Pons (tissue), 1 donor: ENCODE measurements around the gene RAD51B.
A peak's percentile ranks its signal among the peaks of the same experiment; 100 is the strongest.

ENCODE experiments used
- DNase-seq: peaks from one replicate; pipeline ENCODE4 v3.0.0-alpha.2; 2016; ENCODE audit warnings: low spot score

The RAD51B gene

GRCh38 chr14:68556253-68556652 lies 736.7 kb downstream of the RAD51B start:
- no peak for DNase-seq

GRCh38 chr14:68557648-68558047 lies 738.1 kb downstream of the RAD51B start:
- no peak for DNase-seq

GRCh38 chr14:68558096-68558495 lies 738.5 kb downstream of the RAD51B start:
- DNase-seq, result no peak

GRCh38 chr14:68559949-68560348 lies 740.4 kb downstream of the RAD51B start:
- no peak for DNase-seq

GRCh38 chr14:68561531-68562007 lies 742.0 kb downstream of the RAD51B start:
- no peak for DNase-seq

GRCh38 chr14:68562911-68563250 lies 743.3 kb downstream of the RAD51B start:
- DNase-seq, result no peak

GRCh38 chr14:68563251-68564131 lies 743.9 kb downstream of the RAD51B start:
- no peak for DNase-seq

GRCh38 chr14:68564191-68564825 lies 744.7 kb downstream of the RAD51B start:
- no peak for DNase-seq

- DNase-seq, result no peak
These were observed 745.5 kb downstream of the RAD51B start for GRCh38 chr14:68564826-68565759.

GRCh38 chr14:68566075-68566474 lies 746.5 kb downstream of the RAD51B start:
- DNase-seq, result no peak

GRCh38 chr14:68568907-68569897 lies 749.6 kb downstream of the RAD51B start:
- peak; percentile 53 for DNase-seq

- DNase-seq, result no peak
These were observed 750.4 kb downstream of the RAD51B start for GRCh38 chr14:68569970-68570409.

GRCh38 chr14:68571114-68571591 lies 751.6 kb downstream of the RAD51B start:
- DNase-seq, result no peak

GRCh38 chr14:68571928-68572525 lies 752.4 kb downstream of the RAD51B start:
- no peak for DNase-seq

GRCh38 chr14:68573126-68573525 lies 753.5 kb downstream of the RAD51B start:
- no peak for DNase-seq

- DNase-seq, result no peak
These were observed 754.1 kb downstream of the RAD51B start for GRCh38 chr14:68573722-68574121.

GRCh38 chr14:68574461-68574860 lies 754.9 kb downstream of the RAD51B start:
- no peak for DNase-seq

GRCh38 chr14:68574906-68575305 lies 755.3 kb downstream of the RAD51B start:
- no peak for DNase-seq

GRCh38 chr14:68575426-68575825 lies 755.8 kb downstream of the RAD51B start:
- DNase-seq, result no peak

- DNase-seq, result no peak
These were observed 756.5 kb downstream of the RAD51B start for GRCh38 chr14:68576031-68576430.
